ENCODE measurements around the gene DTNBP1. TPM values are rescaled to one million over a fixed set of nuclear protein-coding genes. Genes with fewer than 3 reads are reported as not detected.

DTNBP1 gene
- total and polyA plus RNA-seq, 4 experiments from 2014 or later: 24.1 to 34.8 (median 29.2) TPM

DNA sequence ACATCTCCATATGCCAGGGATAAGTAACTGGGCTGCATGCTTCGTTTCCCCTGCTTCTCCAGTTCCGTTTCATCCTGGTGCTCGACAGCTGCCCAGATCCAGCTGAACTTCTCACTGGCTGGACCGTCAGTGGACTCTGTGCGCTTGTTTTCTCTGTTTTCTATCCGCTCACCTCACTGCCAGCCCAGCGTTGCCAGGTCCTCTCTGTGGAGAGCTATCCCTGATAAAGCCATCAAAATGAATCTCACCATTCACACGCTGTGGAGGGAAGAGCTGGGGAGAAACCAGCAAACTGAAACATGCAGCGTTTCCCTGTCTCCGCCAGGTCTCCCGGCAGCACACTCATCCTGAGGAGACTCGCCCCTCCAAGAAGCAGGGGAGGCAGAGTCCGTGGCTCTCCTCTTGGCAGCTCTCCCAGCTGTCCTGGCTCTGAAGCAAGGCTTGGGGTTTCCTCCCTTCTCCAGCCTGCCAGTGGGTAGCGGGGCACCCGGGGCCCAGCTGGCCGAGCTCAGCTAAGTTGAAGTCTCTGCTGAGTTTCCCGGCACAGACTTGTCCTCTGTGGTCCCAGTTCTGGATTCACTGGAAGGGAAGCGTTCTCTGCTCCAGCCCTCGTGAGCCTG lies 160.9 kb downstream of the DTNBP1 start:
- CTCF ChIA-PET (ENCODE audit: partially characterized antibody): no interaction called here
- intact Hi-C loops (cut with micrococcal nuclease): no loop called here
- Mint-ChIP-seq H3K4me1 (peaks cover 0 to 4% (median 3%) of the 10 kb centered on the region in 4 donors), H3K4me3 (no peak overlapping the region), H3K36me3 (peaks cover 41 to 81% of the 10 kb centered on the region in 2 donors), H3K27me3 (no peaks in the 10 kb centered on the region), H3K27ac (peak overlapping the region in 1 of 7 donors; percentile 77), H3K9me3 (peaks cover 0 to 1% (median 0%) of the 10 kb centered on the region in 8 donors)
- no peaks in the 10 kb centered on the region for H3K9me3 ChIP-seq (ENCODE audit: control insufficient read depth in 1 of 2, low read length in 2 of 2)
- H3K27me3 ChIP-seq (ENCODE audit: insufficient read depth, low read length): no peaks in the 10 kb centered on the region
- no peak for DNase-seq
- H3K27ac ChIP-seq (ENCODE audit: low read depth, low read length): no peak overlapping the region
- POLR2A ChIA-PET (ENCODE audit: partially characterized antibody): no interaction called here
- no peak overlapping the region for H3K4me3 ChIP-seq (ENCODE audit: low read length in 2 of 2)
- peaks cover 78% of the 10 kb centered on the region for H3K36me3 ChIP-seq (ENCODE audit: insufficient read depth, low read length)
- no peaks in the 10 kb centered on the region for H3K4me1 ChIP-seq (ENCODE audit: insufficient read depth, low read length)

DNA sequence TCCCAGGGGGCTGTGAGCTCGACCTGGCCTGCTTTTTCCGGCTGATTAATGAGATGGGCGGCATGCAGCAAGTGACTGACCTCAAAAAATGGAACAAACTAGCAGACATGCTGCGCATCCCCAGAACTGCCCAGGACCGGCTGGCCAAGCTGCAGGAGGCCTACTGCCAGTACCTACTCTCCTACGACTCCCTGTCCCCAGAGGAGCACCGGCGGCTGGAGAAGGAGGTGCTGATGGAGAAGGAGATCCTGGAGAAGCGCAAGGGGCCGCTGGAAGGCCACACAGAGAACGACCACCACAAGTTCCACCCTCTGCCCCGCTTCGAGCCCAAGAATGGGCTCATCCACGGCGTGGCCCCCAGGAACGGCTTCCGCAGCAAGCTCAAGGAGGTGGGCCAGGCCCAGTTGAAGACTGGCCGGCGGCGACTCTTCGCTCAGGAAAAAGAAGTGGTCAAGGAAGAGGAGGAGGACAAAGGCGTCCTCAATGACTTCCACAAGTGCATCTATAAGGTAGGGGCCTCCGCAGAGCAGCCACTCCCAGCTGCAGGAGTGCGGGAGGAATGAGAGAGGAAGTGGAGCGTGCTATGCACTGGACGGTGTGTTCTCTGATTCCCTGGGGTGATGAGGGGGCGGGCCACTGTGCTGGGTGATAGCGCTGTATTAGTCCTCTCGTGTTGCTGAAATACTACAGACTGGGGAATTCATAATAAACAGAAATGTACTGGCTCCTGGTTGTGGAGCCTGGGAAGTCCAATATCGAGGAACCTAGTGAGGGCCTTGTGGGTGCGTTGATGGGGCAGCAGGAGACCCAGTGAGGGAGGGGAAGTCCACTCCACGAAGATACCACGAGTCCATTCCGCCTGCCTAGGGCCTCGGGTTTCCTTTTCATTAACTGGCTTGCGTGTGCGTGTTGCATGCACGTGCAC lies 161.7 kb downstream of the DTNBP1 start:
- CTCF ChIA-PET (ENCODE audit: partially characterized antibody): no interaction called here
- peak overlapping the region in 2 of 7 donors; percentile 59 to 70 for H3K27ac Mint-ChIP-seq

DNA sequence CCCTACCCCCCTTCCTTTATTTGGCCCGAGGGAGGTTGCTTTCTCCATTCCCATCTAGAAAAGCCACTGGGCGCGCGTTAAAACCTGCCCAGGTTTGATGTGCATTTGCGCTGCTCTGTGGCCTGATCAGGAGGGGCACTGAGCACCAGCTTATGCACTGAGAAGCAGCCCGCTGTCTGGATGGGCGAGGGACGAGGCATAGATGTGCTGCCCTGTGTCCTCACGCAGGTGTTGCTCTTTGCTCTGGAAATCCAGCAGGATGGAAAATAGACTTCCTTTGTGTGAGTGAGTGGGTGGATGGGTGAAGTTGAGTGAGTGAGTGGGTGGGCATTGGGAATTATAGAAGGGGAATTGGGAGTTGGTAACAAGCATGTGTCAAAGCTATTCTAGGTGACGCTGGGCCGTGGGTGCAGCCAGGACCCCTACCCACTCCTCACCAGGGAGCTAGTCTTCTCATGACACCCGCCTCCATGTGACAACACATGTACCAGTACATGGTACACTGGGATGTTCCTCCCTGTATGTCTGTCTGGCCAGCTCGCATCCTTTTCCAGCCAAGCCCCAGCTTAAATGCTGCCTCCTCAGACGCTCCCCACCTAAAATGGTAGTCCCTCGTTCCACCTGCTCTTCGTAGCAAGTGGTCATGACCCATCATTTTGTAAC lies 162.6 kb downstream of the DTNBP1 start:
- H3K4me1 Mint-ChIP-seq: peaks cover 0 to 8% (median 5%) of the 10 kb centered on the region in 4 donors
- no peaks in the 10 kb centered on the region for H3K4me1 ChIP-seq (ENCODE audit: insufficient read depth, low read length)
- CTCF ChIA-PET (ENCODE audit: partially characterized antibody): no interaction called here
- POLR2A ChIA-PET (ENCODE audit: partially characterized antibody): no interaction called here
- H3K36me3 ChIP-seq (ENCODE audit: insufficient read depth, low read length): peaks cover 70% of the 10 kb centered on the region
- H3K4me3 Mint-ChIP-seq: no peak overlapping the region
- peak overlapping the region in 1 of 7 donors; percentile 59 for H3K27ac Mint-ChIP-seq
- H3K9me3 Mint-ChIP-seq: no peaks in the 10 kb centered on the region
- no peaks in the 10 kb centered on the region for H3K27me3 Mint-ChIP-seq
- DNase-seq: no peak
- peaks cover 38 to 76% of the 10 kb centered on the region in 2 donors for H3K36me3 Mint-ChIP-seq
- H3K27me3 ChIP-seq (ENCODE audit: insufficient read depth, low read length): no peaks in the 10 kb centered on the region
- intact Hi-C loops (cut with micrococcal nuclease): no loop called here
- no peak overlapping the region for H3K27ac ChIP-seq (ENCODE audit: low read depth, low read length)
- H3K9me3 ChIP-seq (ENCODE audit: control insufficient read depth in 1 of 2, low read length in 2 of 2): no peaks in the 10 kb centered on the region
- H3K4me3 ChIP-seq (ENCODE audit: low read length in 2 of 2): no peak overlapping the region

More for the DNA sequence above, 161.7 kb downstream of the DTNBP1 start:
- Histone ChIP-seq H3K27me3 (ENCODE audit: insufficient read depth, low read length) (no peaks in the 10 kb centered on the region), H3K27ac (ENCODE audit: low read depth, low read length) (no peak overlapping the region), H3K4me1 (ENCODE audit: insufficient read depth, low read length) (no peaks in the 10 kb centered on the region), H3K9me3 (ENCODE audit: control insufficient read depth in 1 of 2, low read length in 2 of 2) (no peaks in the 10 kb centered on the region), H3K4me3 (ENCODE audit: low read length in 2 of 2) (no peak overlapping the region), H3K36me3 (ENCODE audit: insufficient read depth, low read length) (peaks cover 75% of the 10 kb centered on the region)
- DNase-seq: no peak
- no peaks in the 10 kb centered on the region for H3K27me3 Mint-ChIP-seq
- peaks cover 0 to 1% (median 0%) of the 10 kb centered on the region in 8 donors for H3K9me3 Mint-ChIP-seq
- no peak overlapping the region for H3K4me3 Mint-ChIP-seq
- intact Hi-C loops (cut with micrococcal nuclease): no loop called here
- peaks cover 0 to 4% (median 3%) of the 10 kb centered on the region in 4 donors for H3K4me1 Mint-ChIP-seq
- POLR2A ChIA-PET (ENCODE audit: partially characterized antibody): no interaction called here
- peaks cover 37 to 76% of the 10 kb centered on the region in 2 donors for H3K36me3 Mint-ChIP-seq

DNA sequence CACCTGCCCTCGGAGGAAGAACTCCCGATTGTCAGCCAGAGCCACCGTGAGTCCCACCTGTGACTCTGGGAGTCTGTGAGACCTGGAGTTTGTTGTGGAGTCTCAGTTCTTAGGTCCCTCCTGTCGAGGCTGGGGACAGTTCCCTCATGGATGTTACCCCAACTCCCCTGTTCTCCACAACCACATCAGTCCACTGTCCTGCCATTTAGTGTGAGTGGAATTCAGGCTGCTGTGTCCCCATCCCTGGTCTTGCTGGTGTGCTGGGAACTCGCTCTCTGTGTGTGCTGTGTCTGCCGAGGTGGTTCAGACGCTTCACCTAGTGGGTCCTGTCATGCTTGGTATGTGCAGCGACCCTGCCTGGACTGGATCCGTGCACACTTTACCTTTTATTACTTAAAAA lies 163.2 kb downstream of the DTNBP1 start:
- Mint-ChIP-seq H3K9me3 (no peaks in the 10 kb centered on the region), H3K4me1 (peaks cover 0 to 8% (median 5%) of the 10 kb centered on the region in 4 donors), H3K4me3 (no peak overlapping the region), H3K27me3 (no peaks in the 10 kb centered on the region), H3K36me3 (peaks cover 34 to 72% of the 10 kb centered on the region in 2 donors), H3K27ac (peak overlapping the region in 2 of 7 donors; percentile 37 to 59)
- intact Hi-C loops (cut with micrococcal nuclease): no loop called here
- ChIA-PET CTCF (ENCODE audit: partially characterized antibody) (no interaction called here), POLR2A (ENCODE audit: partially characterized antibody) (no interaction called here)
- Histone ChIP-seq H3K4me3 (ENCODE audit: low read length in 2 of 2) (no peak overlapping the region), H3K9me3 (ENCODE audit: control insufficient read depth in 1 of 2, low read length in 2 of 2) (no peaks in the 10 kb centered on the region), H3K36me3 (ENCODE audit: insufficient read depth, low read length) (peaks cover 64% of the 10 kb centered on the region), H3K27ac (ENCODE audit: low read depth, low read length) (no peak overlapping the region), H3K27me3 (ENCODE audit: insufficient read depth, low read length) (no peaks in the 10 kb centered on the region), H3K4me1 (ENCODE audit: insufficient read depth, low read length) (no peaks in the 10 kb centered on the region)
- DNase-seq: no peak

DNA sequence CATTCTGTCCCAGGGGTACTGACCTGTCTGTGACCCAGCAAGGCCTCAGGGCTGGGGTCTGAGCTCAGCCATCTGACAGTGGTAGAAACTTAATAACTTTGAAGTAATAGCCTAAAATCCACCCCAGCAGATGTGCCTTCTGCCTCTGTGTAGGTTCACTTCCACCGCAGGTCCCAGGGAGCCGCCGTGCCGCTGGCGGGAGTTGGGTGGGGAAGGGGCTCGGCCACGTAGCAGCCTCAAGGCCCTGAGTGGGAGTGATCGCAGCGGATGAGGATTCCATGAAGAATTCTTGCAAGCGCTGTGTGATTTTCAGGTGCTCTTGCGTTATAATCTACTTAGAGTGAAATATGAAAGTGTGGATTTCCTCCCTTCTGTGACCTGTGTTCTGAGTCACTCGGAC lies 163.7 kb downstream of the DTNBP1 start:
- Histone ChIP-seq H3K4me3 (ENCODE audit: low read length in 2 of 2) (no peak overlapping the region), H3K9me3 (ENCODE audit: control insufficient read depth in 1 of 2, low read length in 2 of 2) (no peaks in the 10 kb centered on the region), H3K27ac (ENCODE audit: low read depth, low read length) (no peak overlapping the region), H3K36me3 (ENCODE audit: insufficient read depth, low read length) (peaks cover 60% of the 10 kb centered on the region), H3K4me1 (ENCODE audit: insufficient read depth, low read length) (no peaks in the 10 kb centered on the region), H3K27me3 (ENCODE audit: insufficient read depth, low read length) (no peaks in the 10 kb centered on the region)
- peaks cover 30 to 67% of the 10 kb centered on the region in 2 donors for H3K36me3 Mint-ChIP-seq
- ChIA-PET CTCF (ENCODE audit: partially characterized antibody) (no interaction called here), POLR2A (ENCODE audit: partially characterized antibody) (no interaction called here)
- H3K4me1 Mint-ChIP-seq: peaks cover 0 to 9% (median 3%) of the 10 kb centered on the region in 4 donors
- no peak overlapping the region for H3K4me3 Mint-ChIP-seq
- intact Hi-C loops (cut with micrococcal nuclease): no loop called here
- no peak overlapping the region for H3K27ac Mint-ChIP-seq
- H3K9me3 Mint-ChIP-seq: no peaks in the 10 kb centered on the region
- H3K27me3 Mint-ChIP-seq: no peaks in the 10 kb centered on the region
- DNase-seq: no peak

DNA sequence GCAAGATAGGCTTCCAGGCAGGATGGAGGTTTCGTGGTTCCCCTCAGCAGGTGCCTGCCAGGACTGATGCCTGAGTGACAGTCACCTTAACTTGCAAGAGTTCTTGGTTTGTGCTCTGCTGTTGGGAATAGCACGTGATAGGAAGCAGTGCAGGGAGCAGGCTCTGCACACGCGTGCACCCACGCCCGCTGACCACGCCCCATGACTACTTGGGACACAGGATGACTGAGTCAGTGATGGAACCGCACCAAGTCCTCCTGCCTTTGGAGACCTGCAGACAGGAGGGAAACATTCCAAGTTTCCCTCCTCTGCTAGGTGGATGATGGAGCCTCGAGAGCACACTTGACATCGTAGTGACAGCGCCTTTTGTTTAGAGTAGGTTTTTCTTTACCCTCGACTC lies 164.2 kb downstream of the DTNBP1 start:
- ChIA-PET POLR2A (ENCODE audit: partially characterized antibody) (no interaction called here), CTCF (ENCODE audit: partially characterized antibody) (no interaction called here)
- no peak overlapping the region for H3K4me3 Mint-ChIP-seq
- peak overlapping the region in 1 of 7 donors; percentile 36 for H3K27ac Mint-ChIP-seq
- Histone ChIP-seq H3K36me3 (ENCODE audit: insufficient read depth, low read length) (peaks cover 55% of the 10 kb centered on the region), H3K4me3 (ENCODE audit: low read length in 2 of 2) (no peak overlapping the region), H3K4me1 (ENCODE audit: insufficient read depth, low read length) (no peaks in the 10 kb centered on the region), H3K27ac (ENCODE audit: low read depth, low read length) (no peak overlapping the region), H3K27me3 (ENCODE audit: insufficient read depth, low read length) (no peaks in the 10 kb centered on the region), H3K9me3 (ENCODE audit: control insufficient read depth in 1 of 2, low read length in 2 of 2) (no peaks in the 10 kb centered on the region)
- no peaks in the 10 kb centered on the region for H3K9me3 Mint-ChIP-seq
- intact Hi-C loops (cut with micrococcal nuclease): no loop called here
- peaks cover 27 to 62% of the 10 kb centered on the region in 2 donors for H3K36me3 Mint-ChIP-seq
- peaks cover 0 to 13% (median 3%) of the 10 kb centered on the region in 4 donors for H3K4me1 Mint-ChIP-seq
- no peaks in the 10 kb centered on the region for H3K27me3 Mint-ChIP-seq
- DNase-seq: no peak
